NCI-H524 treated with DMSO at 0.1 percent for 48 hours (cell line): ENCODE data around the gene HBP1.
"Not testable (repeated sequence)": the region's sequence is repeated elsewhere in the genome, so short reads cannot be mapped to it uniquely, and the experiment has no call there.

Experiments
- DNase-seq: peaks from one replicate; lab custom pipeline; 2025; lab: John Stamatoyannopoulos, UW

HBP1 gene

GRCh38 chr7:107224374-107225223 lies 55.8 kb downstream of the HBP1 start:
- no peak for DNase-seq

- DNase-seq = no peak
Measured at GRCh38 chr7:107228291-107228690, 59.5 kb downstream of the HBP1 start.

GRCh38 chr7:107230334-107230733 lies 61.5 kb downstream of the HBP1 start:
- no peak for DNase-seq

- DNase-seq = no peak
Measured at GRCh38 chr7:107232568-107233090, 63.8 kb downstream of the HBP1 start.

GRCh38 chr7:107233174-107233573 lies 64.4 kb downstream of the HBP1 start:
- no peak for DNase-seq

- no peak for DNase-seq
Measured at GRCh38 chr7:107233981-107234380, 65.2 kb downstream of the HBP1 start.

- no peak for DNase-seq
Measured at GRCh38 chr7:107234436-107234835, 65.6 kb downstream of the HBP1 start.

GRCh38 chr7:107236862-107237261 lies 68.1 kb downstream of the HBP1 start:
- DNase-seq = no peak

GRCh38 chr7:107237451-107237850 lies 68.6 kb downstream of the HBP1 start:
- no peak for DNase-seq

- DNase-seq = no peak
Measured at GRCh38 chr7:107242267-107242666, 73.5 kb downstream of the HBP1 start.

GRCh38 chr7:107244613-107245012 lies 75.8 kb downstream of the HBP1 start:
- DNase-seq = no peak

GRCh38 chr7:107246836-107247235 lies 78.0 kb downstream of the HBP1 start:
- not testable (repeated sequence) for DNase-seq

GRCh38 chr7:107248551-107249316 lies 79.9 kb downstream of the HBP1 start:
- no peak for DNase-seq

GRCh38 chr7:107251963-107252362 lies 83.2 kb downstream of the HBP1 start:
- no peak for DNase-seq
